GM21786 (cell line): ENCODE measurements around the gene TCP11.

Source experiments
- ATAC-seq: cut with Tn5 transposase; IDR thresholded peaks from one replicate; pipeline ENCODE4 v1.9.1; 2021; ENCODE audit not compliant: unreplicated experiment

Gene TCP11

DNA sequence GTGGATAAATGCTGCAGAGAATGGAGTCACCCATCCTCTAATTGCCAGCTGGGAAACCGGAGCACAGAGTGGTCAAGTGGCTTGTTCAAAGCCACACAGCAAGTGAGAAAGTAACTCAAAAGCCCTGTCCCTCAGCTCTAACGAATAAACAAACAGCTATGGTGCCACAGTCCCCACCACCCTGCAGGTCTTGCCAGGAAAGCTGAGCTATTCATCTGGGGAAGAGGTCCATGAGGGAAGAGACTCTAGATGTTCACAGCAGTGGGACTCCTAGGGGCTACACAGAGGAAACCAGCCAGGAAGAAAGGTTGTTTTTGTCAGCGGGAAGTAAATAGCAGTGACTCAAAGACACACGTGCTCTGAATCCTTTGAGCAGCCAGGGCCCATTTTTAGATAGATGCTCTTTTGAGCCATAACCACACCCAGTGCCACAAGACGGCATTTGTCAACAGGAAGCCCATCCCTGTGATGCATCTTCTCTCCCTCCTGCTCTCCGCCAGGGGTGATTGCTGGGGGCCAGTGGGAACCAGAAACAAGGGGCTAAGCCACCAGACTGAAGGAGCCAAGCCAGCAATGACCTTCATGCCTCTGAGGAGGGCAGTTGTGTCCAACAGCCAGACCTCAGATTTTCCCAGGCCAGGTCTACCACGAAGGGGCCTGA, 32.4 kb upstream of the TCP11 start:
- no peak for ATAC-seq

DNA sequence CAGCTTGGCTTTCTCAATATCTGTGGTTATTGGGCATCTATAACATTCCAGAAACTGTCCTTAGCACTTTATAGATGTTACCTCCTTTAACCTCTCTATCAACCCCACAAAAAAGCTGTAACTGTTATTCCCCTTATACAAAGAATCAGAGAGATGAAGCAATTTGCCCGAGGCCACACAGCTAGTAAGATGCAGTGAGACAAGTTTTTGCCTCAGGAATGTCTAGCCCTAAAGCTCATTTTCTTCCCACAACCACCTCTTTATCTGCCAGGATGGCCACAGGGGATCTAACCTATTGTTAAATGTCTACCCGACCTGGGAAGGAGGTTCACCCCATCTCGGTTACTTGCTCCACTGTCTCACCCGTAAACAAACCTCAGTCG, 31.9 kb upstream of the TCP11 start:
- ATAC-seq: no peak

DNA sequence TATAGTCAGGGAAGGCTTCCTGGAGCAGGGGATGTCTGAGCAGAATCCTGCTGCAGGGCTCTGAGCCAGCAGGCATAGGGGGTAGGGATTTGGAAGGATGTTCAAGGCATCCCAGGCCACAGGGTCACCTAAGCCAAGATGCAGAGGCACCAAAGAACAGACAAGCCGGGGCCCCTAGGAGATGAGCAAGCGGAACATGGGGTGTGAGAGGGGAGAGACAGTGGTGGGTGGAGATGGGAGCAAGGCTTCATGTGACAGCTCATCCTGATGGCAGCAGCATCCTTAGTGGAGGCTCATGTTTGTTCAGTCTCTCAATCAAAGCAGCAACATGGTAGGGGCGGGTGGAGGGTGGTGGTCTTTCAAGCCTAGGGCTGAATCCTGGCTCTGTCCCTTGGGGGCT, 29.8 kb upstream of the TCP11 start:
- no peak for ATAC-seq

DNA sequence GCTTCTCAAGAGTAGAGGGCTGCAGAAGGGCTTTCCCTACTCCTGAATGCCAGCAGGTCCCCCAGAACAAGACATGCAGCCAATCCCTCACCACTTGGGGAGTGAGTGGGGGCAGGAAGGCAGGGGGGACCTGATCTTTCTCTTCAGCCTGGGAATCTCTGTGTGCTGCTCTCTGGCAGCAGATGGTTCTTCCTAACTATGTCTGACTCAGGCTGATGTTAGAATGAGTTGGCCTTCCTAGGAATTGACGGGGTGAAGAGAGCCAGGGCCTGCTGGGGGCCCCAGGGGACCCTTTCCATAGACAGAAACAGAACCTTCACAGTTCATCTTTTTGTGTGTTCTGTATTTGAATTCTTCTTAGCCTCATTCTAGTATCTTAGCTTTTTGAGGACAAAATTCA, 29.0 kb upstream of the TCP11 start:
- ATAC-seq: no peak

DNA sequence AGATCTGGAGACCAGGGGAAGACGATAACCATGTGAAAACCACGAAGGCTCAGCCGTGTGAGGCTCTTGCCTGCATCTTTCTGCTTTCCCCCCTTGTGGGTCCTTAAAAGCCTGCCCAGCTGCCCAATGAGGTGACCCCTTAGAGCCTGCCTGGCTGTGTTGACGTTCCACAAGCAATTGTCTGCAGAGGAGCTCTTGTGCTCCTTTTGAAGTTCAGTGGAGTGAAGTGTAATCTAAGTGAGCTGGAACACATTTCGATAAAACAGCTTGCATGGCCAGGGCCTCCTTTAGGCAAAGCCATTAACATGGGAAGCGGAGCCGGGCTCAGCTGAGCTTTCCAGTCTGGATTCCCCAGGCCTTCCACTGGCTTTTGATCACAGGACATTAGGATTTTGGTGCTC, 27.3 kb upstream of the TCP11 start:
- ATAC-seq: no peak

DNA sequence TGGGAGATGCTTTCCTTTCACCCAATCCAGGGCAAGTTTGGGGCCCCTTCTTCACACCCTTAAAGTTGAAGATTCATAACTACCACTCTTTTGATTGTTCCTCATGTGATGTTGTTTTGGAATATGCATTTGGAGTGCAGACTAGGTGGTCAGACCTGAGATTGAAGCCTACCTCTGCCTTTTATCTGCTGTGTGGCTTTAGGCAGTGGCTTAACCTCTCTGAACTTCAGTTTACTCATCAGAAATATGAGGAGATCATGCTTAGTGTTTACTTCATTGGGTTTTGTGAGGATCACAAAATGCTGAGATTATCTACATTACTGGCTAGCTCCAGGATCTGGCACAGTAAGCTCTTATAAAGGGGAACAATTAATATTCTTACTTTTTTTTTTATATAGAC, 26.4 kb upstream of the TCP11 start:
- ATAC-seq: no peak

DNA sequence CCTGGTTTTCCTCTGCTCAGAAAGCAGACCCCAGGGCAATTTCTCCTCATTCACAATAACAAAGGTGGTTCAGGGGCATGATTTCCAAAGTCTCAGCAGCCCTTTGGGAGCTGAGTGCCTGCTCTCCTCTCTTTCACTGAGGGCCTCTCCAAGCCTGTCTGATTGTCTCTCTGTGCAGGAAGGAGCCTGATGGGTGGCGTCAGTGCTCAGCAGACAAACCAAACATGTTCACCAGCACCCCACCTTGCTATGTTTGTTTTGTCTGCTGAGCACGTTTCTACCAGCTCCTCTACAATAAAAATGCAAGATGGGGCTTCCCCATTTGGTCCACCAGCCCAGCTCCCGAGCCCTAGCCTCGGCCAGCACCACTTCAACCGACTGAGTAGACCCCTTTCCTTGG, 25.4 kb upstream of the TCP11 start:
- no peak for ATAC-seq

DNA sequence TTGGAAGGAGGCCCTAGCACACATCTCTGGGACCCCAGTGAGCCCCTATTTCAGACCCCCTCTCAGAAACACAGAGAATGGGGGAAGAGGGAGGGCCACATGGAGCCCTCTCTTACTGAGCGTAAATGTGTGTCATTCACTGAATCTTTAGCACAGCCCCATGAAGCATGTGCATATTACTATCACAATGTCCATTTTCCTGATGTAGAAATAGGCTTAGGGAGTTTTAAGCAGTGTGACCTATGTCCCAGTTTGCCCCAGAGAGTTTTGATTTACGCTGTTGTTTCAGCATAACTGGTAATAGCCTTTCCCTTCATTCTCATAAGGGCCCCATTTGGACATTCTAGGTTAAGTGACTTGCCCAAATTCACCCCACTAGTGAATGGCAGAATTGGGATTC, 25.0 kb upstream of the TCP11 start:
- no peak for ATAC-seq

DNA sequence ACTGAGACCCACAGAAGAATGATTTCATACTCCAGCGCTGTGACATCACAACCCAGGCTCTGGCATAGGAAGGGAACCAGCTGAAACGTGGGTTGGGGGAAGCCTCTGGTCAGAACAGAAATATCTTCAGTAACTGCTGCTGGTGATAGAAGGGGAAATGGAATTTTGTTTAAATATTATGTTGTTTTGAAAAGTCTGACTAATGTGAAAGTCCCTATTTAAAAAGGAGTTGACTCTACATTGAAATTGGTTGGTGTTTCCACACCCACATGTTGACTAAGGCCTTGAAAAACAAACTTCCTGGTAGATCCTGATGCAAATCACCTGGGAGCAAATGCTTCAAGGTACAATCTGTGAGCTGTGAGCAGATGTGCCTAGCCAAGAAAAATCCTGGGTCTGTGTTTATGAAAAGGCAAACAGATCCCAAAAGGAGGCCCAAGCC, 24.5 kb upstream of the TCP11 start:
- no peak for ATAC-seq

DNA sequence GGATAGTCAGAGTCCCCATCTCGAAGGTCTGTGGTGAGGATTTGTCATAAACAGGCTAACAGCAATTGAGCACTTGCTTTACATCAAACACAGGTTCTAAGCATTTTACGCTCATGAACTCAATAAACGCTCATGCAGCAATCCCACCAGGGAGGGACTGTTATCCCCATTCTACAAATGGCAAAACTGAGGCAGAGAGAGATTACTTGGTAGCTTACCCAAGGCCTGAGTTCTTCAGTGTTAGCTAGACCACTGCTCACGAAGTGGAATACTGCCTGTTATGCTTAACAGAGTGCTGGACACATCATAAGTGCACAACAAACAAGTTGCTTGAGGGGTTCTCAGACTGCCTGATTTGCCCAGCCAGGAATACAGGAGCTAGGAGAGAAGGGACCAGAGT, 23.7 kb upstream of the TCP11 start:
- no peak for ATAC-seq

DNA sequence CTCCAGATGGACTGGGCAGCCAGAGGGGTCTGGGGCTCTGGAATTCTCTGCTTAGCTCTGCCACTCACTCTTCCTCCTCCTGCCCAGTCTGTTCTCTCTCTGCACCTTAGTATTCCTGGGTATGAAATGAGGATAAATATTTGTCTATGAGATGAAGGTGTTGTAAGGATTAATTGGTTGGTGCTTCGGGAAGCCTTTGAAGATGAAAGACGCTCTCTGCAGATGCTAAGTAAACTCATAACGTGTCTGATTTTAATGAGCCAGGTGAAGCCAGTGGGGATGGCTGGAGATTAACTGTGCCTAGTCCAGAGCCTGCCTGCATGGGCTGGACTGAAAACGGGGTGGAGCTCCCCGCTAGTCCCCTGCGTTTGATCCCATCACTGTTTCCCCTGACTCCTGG, 23.1 kb upstream of the TCP11 start:
- no peak for ATAC-seq

DNA sequence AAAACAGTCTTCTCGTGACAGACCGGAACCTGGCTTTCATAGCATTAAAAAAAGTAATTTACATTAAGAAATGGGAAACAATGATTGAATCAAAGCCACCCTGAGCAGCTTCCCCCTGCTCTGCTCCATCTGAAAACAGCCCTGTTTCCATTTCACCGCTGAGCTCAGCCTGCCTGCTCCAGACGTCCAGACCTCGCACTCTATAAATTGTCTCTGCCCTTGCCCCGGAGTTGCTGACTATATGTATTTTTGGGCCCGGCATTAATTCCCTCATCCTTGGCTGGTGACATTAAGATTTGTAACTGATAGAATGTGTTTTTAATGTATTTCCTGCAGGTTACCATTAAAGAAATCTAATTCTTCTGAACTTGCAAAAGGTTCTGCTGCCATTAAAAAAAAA, 22.7 kb upstream of the TCP11 start:
- no peak for ATAC-seq

DNA sequence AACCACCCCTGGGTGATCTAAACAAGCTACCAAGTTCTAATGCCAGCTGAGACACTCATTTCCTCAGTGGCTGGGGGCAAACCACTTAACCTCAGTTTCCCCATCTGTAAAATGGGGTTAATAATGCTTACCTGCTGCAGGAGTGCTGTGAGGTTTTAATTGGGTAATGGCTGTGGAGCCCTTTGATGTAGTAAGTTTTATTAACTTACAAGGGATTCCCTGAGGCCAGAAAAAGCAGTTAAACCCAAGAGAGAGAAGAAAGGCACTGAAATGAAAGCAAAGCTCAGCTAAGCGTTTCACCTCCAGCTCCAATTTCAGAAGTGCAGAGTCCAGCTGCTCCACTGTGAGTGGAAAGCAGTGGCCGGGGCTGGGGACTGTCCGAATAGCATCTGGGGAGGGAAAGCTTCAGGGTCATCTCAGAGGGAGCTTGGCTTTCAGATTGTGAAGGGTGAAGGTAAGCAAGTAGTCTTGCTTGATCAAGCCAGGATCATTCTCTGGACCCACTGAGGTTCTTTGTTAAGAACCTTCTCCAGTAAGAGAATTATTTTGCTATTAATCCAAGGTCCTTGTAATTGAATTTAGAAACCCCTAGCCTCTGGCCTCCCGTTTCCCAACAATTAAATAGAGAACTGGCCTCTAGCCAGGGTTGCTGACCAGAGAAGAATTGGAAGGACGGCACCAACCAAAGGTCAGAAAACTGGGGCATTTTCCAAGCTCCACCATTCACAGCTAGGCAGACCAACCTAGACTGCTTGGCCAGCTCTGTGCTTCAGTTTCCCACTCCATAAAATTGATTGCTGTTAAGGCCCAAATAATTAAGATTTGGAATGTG, 20.9 kb upstream of the TCP11 start:
- ATAC-seq: no peak

DNA sequence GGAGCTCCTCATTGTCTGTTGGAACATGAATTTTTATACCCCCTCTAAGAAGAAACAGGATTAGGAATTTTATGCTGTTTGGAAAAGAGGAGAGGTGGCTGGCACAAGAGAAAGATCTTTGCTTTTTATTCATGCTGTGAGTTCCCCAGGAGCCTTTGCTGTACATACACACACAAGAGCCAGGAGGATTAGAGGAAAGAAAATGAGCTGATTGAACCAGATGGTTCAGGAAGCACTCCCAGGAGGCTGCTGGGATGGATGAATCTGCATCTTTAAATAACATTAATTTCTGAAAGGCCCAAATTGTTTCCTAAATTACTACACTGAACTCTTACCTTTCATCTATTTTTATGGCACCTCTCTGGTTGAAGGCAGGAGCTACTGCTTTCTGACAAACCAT, 20.1 kb upstream of the TCP11 start:
- no peak for ATAC-seq

DNA sequence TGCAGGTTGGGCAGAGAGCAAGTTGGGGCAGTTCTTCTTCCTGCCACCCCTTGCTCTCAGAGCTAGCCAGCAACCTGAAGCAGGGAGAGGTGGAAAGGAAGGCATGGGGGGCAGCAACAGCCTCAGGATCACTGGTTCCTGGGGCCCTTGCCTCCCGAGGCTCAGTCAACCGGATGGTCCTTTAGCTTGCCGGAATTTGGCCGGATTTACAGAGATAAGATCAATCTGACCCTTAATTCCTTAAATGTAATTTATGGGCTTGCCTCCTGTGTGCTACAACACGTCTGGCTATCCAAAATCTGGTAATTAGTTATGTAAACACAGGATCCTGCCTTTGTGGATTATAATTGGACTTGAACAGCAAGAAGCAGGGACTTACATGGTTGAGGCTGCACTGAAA, 19.5 kb upstream of the TCP11 start:
- no peak for ATAC-seq

DNA sequence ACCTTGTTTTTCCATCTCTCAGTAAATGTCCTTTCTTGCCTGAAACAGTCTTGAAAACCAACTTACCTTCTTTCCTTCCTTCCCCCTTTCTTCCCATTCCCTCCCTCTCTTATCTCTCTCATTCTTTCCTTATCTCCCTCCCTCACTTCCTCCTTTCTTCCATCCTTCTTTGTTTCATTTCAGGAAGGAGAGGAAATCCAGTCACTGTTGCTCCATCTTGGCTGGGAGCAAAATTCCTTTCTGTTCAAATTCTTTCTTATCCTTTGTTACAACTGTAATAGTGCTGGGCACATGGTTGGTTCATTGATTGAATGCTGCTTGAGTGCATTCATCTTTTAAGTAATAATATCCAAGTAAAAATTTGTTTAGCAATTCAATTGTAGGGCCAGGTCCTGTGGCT, 17.4 kb upstream of the TCP11 start:
- ATAC-seq: no peak

DNA sequence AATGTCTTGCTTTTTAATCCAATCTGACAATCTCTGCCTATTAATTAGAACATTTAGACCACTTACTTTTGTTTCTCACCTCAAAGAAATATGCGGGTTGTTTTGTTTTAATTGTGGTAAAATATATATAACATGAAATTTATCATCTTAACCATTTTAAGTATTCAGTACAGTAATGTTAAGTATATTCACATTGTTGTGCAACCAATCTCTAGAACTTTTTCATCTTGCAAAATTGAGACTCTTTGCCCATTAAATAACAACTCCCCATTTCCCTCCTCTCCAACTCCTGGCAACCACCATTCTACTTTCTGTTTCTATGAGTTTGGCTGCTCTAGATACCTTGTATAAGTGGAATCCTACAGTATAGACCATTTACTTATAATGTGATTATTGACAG, 13.8 kb upstream of the TCP11 start:
- ATAC-seq: no peak

DNA sequence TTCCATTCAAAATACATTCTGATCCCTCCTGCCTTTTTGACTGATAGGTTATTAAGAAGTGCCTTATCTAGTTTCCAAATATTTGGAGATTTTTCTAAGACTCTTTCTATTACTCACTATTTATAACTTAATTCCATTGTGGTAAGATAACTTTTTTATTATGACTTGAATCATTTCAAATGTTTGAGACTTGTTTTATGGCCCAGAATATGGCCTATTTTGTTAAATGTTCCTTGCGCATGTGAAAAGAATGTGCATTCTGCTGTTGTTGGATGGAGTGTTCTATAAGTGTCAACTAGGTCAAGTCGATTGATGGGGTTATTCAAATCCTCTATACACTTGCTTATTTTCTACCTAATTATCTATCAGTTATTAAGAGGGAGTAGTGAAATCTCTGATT, 13.1 kb upstream of the TCP11 start:
- no peak for ATAC-seq

DNA sequence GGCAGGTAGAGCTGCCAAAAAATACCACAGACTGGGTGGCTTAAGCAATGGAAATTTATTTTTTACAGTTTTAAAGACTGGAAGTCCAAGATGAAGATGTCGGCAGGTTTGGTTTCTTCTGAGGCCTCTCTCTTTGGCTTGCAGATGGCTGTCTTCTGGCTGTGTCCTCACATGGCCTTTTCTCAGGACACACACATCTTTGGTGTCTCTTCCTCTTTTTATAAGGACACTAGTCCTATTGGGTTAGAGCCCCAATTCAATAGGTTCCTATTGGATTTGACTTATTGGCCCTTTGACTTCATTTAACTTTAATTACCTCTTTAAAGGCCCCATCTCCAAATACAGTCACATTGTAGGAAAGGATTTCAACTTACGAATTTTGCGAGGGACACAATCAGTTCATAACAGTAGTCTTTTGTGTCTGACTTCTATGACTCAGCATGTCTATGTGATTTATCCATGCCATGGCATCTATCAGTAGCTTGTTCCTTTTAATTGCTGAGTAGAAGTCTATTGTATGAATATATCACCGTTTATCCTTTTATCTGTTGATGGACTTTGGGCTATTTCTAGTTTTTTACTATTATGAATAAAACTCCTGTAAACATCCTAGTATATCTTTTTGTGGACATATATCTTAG, 11.0 kb upstream of the TCP11 start:
- no peak for ATAC-seq

DNA sequence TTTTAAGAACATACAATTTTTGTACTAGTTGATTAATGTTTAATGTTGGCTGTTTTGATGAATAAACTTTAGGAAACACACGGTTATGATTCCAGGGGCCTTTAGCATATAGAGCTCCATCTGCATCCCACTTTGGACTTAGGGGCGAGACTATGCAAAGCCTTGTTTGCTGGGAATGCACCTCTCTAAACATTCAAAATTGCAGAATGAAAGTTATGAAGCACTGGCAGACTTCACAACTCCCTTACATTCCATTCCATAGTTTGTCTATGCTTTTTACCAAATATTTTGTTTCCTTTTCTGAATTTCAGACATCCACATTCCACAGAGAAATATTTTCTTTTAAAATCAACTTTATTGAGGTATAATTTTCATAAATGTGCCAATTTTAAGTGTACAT, 10.3 kb upstream of the TCP11 start:
- no peak for ATAC-seq

DNA sequence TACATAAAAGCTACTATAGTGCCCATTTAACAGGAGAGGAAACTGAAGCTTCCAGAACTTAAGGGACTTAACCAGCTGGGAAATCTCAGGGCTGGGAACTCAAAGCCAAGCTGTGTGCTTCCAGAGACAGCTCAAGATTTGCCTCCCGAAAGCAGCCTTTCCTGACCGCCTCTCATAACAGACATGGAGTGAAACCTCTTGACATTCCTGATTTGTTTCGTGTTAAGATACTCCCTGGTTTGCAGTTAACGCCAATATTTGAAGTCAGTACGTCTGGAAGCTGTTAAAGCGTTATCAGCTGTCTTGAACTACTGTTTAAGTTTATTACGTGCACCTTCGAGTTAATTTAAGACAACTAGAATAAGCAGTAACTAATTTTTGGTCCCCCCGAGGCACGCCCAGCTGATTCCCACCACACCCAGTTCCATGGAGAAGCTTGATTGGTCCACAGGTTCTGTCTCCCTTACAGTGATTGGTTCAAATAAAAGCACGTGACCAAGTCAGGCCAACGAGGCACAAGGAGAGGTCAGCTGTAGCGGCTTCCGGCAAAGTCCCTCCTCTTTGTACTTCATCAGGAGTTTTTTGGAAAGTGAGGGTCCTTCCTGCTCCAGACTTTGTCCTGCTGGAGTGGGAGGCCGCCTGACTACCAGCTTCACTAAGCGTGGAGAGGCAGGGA, 8.9 kb upstream of the TCP11 start:
- no peak for ATAC-seq
